Fibroblast of lung (primary cell): ENCODE data around the gene OLA1.

Source experiments
- CTCF ChIP-seq, 2 donors: IDR thresholded peaks in 1 of 2; conservative IDR thresholded peaks in 1 of 2; 1 replicate in 1 of 2; 2 replicates in 1 of 2; pipeline ENCODE4 v1.5.1; 2011 to 2012; ENCODE audit warnings: low read length in 2 of 2, control low read depth in 1 of 2, inconsistent platforms in 1 of 2, low read depth in 1 of 2, mild to moderate bottlenecking in 1 of 2
- EZH2 ChIP-seq: IDR thresholded peaks from 2 replicates; pipeline ENCODE4 v1.5.1; 2012; ENCODE audit warnings: low read length, control low read depth, mild to moderate bottlenecking; ENCODE audit errors: missing control alignments

- no peak for TF ChIP-seq CTCF (conservative IDR thresholded peaks at IDR 0.05 in 1 of 2, IDR thresholded peaks at IDR 0.05 in 1 of 2; ENCODE audit: low read depth in 1 of 2, low read length in 2 of 2)
- no peak for TF ChIP-seq EZH2
Observed at GRCh38 chr2:174286172-174286571, 37.8 kb upstream of the OLA1 start.
